22Rv1 (cell line): ENCODE results near the gene NANOS1.
A peak's percentile ranks its signal among the peaks of the same experiment; 100 is the strongest.

Experiments used
- H3K27ac ChIP-seq: fragments of 450-650 bp; 2 replicates; pipeline ENCODE4 v1.5.1; 2017
- CTCF ChIP-seq: fragments of 450-650 bp; IDR thresholded peaks from 2 replicates; pipeline ENCODE4 v1.5.1; 2017; ENCODE audit warnings: mild to moderate bottlenecking
- ZFX ChIP-seq: fragments of 450-650 bp; IDR thresholded peaks from 2 replicates; pipeline ENCODE4 v1.6.1; 2017; ENCODE audit warnings: antibody characterized with exemption, borderline replicate concordance

Gene NANOS1

GRCh38 chr10:119029613-119030420, at the start of gene NANOS1:
Gene NANOS1, plus strand, starts transcription at chr10:119029714. Its CDS starts 88 bp downstream, at chr10:119029802.
- H3K27ac ChIP-seq = peak within 1 kb of the TSS; percentile 58
- TF ChIP-seq CTCF (no peak), ZFX (no peak)

GRCh38 chr10:118980135-118980865, 49.2 kb upstream of the NANOS1 start:
- no peak for TF ChIP-seq CTCF
- TF ChIP-seq ZFX = no peak
- no peak overlapping the region for H3K27ac ChIP-seq

- H3K27ac ChIP-seq = no peak overlapping the region
- TF ChIP-seq CTCF (no peak), ZFX (no peak)
Measured at GRCh38 chr10:118980870-118981269, 48.6 kb upstream of the NANOS1 start.

GRCh38 chr10:118981946-118982345, 47.6 kb upstream of the NANOS1 start:
- TF ChIP-seq ZFX (no peak), CTCF (no peak)
- no peak overlapping the region for H3K27ac ChIP-seq

GRCh38 chr10:118982366-118982765, 47.1 kb upstream of the NANOS1 start:
- no peak overlapping the region for H3K27ac ChIP-seq
- TF ChIP-seq CTCF (no peak), ZFX (no peak)

- H3K27ac ChIP-seq = no peak overlapping the region
- TF ChIP-seq ZFX = no peak
- no peak for TF ChIP-seq CTCF
Measured at GRCh38 chr10:118983263-118983662, 46.3 kb upstream of the NANOS1 start.

- TF ChIP-seq CTCF (no peak), ZFX (no peak)
- H3K27ac ChIP-seq = no peak overlapping the region
Measured at GRCh38 chr10:118985576-118985975, 43.9 kb upstream of the NANOS1 start.
